ENCODE measurements around the gene KCNK7. TPM values are rescaled to one million over a fixed set of nuclear protein-coding genes. Genes with fewer than 3 reads are reported as not detected.

Gene KCNK7
- total and polyA plus RNA-seq, 12 donors: 0.22 to 1.5 (median 0.36) TPM; not detected in 2

DNA sequence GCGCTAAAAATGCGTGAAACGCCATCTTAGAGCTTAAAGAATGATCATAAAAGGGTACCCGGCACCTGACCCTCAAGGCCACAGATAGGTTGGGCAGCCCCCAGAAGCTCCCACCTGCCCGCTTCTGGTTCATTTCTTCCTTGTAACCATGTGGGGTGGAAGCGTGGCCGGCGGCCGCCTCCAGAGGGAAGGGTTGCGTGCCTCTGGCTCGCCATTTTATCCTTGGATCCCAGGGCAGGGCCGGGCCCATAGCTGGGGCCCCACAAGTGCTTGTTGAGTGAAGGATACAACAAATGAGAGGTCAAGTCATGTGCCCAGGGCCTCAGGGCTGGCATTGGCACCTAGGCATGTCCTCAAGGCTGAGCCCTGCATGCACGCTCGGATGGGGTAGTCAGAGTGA, 25.9 kb upstream of the KCNK7 start:
- whole genome bisulfite sequencing, 2 donors: 94 to 95% methylated on average over 14 of the region's 14 CpGs
- ATAC-seq (no peak), DNase-seq (no peak)
- H3K9me3 ChIP-seq: no peaks in the 10 kb centered on the region
- H3K27me3 ChIP-seq: no peaks in the 10 kb centered on the region
- no peak overlapping the region for H3K4me3 ChIP-seq
- intact Hi-C loops (cut with DNase I): loop anchor here in 3 of 10 donors (10.0 kb wide), 3 partner anchors 83 to 363 kb away; no protein-coding TSS in a partner anchor
- H3K36me3 ChIP-seq: peaks cover 10 to 96% (median 68%) of the 10 kb centered on the region in 9 donors
- no peak overlapping the region for H3K27ac ChIP-seq
- peaks cover 8 to 24% (median 18%) of the 10 kb centered on the region in 9 donors for H3K4me1 ChIP-seq
- TF ChIP-seq, protein P1, sequence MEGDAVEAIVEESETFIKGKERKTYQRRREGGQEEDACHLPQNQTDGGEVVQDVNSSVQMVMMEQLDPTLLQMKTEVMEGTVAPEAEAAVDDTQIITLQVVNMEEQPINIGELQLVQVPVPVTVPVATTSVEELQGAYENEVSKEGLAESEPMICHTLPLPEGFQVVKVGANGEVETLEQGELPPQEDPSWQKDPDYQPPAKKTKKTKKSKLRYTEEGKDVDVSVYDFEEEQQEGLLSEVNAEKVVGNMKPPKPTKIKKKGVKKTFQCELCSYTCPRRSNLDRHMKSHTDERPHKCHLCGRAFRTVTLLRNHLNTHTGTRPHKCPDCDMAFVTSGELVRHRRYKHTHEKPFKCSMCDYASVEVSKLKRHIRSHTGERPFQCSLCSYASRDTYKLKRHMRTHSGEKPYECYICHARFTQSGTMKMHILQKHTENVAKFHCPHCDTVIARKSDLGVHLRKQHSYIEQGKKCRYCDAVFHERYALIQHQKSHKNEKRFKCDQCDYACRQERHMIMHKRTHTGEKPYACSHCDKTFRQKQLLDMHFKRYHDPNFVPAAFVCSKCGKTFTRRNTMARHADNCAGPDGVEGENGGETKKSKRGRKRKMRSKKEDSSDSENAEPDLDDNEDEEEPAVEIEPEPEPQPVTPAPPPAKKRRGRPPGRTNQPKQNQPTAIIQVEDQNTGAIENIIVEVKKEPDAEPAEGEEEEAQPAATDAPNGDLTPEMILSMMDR (IDR thresholded peaks at IDR 0.05): no peak

DNA sequence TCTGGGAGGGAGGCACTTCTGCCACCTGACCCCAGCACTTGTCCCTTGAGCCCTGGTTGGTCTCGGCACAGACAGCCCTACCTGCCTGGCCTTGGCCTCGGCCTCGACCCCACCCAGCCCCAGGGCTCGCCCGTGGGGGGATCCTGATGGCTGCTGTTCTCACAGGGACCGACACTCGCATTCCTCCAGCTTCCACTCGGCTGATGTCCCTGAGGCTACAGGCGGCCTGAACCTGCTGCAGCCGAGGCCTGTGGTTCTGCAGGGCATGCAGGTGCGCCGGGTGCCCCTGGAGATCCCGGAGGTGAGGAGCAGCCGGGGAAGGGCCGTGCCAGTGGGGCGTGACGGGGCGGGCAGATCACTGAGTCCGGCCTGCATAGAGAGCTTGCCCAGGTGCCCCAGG, 25.1 kb upstream of the KCNK7 start:
- Histone ChIP-seq H3K27ac (no peak overlapping the region), H3K4me1 (peaks cover 11 to 19% (median 15%) of the 10 kb centered on the region in 9 donors), H3K9me3 (no peaks in the 10 kb centered on the region), H3K4me3 (no peak overlapping the region), H3K27me3 (no peaks in the 10 kb centered on the region), H3K36me3 (peaks cover 10 to 88% (median 64%) of the 10 kb centered on the region in 9 donors)
- no peak for ATAC-seq
- TF ChIP-seq, protein P1 (IDR thresholded peaks at IDR 0.05): no peak
- no peak for DNase-seq
- WGBS, 2 donors: 92 to 94% methylated on average over 19 of the region's 19 CpGs
- intact Hi-C loops (cut with DNase I): loop anchor here in 3 of 10 donors (10.0 kb wide), 3 partner anchors 84 to 364 kb away; no protein-coding TSS in a partner anchor

DNA sequence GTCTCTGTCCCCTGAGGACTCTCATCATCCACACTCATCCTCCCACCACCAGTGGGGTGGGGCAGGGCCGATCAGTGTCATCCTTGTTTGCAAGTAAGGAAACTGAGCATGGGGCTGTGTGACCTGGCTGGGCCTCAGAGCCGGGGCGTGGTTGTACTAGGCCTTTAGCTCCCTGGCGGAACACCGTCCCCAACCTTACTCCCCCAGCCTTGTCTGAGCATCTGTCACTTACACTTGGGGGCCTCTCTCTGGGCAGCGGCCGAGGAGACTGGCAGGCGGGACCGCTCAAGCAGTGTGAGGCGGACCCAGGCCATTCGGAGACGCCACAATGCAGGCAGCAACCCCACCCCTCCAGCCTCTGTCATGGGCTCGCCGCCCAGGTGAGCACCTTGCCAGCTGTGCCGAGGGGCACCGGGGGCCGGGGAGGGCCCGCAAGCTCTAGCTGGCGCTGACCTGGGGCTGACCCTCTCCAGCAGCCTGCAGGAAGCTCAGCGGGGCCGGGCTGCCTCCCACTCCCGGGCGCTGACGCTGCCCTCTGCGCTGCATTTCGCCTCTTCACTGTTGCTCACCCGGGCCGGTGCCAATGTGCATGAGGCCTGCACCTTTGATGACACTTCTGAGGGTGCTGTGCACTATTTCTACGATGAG, 23.8 kb upstream of the KCNK7 start:
- H3K27me3 ChIP-seq: no peaks in the 10 kb centered on the region
- intact Hi-C loops (cut with DNase I): no loop called here
- H3K4me1 ChIP-seq: peaks cover 11 to 19% (median 15%) of the 10 kb centered on the region in 9 donors
- no peak for ATAC-seq
- no peak for DNase-seq
- no peak overlapping the region for H3K4me3 ChIP-seq
- WGBS, 2 donors: 92 to 96% methylated on average over 29 of the region's 29 CpGs
- H3K36me3 ChIP-seq: peaks cover 10 to 76% (median 53%) of the 10 kb centered on the region in 9 donors
- TF ChIP-seq, protein P1 (IDR thresholded peaks at IDR 0.05): no peak
- H3K9me3 ChIP-seq: no peaks in the 10 kb centered on the region
- no peak overlapping the region for H3K27ac ChIP-seq

DNA sequence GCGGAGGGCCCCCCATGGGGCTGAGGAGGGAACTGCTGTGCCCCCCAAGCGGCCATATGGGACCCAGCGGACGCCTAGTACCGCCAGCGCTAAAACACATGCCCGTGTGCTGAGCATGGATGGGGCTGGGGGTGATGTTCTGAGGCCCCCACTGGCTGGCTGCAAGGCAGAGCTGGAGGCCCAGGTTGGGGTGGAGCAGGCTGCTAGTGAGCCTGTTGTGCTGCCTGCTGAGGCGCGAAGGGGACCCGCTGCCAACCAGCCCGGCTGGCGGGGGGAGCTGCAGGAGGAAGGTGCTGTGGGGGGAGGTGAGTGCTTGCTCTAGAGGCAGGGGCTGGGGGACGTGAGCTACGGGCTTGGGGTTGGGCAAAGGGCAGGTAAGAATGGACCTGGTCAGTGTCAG, 23.2 kb upstream of the KCNK7 start:
- ATAC-seq (no peak), DNase-seq (no peak)
- Histone ChIP-seq H3K27ac (no peak overlapping the region), H3K9me3 (no peaks in the 10 kb centered on the region), H3K4me1 (peaks cover 11 to 22% (median 15%) of the 10 kb centered on the region in 9 donors), H3K27me3 (no peaks in the 10 kb centered on the region), H3K36me3 (peaks cover 10 to 69% (median 48%) of the 10 kb centered on the region in 9 donors), H3K4me3 (no peak overlapping the region)
- intact Hi-C loops (cut with DNase I): no loop called here
- TF ChIP-seq, protein P1 (IDR thresholded peaks at IDR 0.05): no peak
- WGBS, 2 donors: 91 to 92% methylated on average over 14 of the region's 14 CpGs
